Measurements from ENCODE around the gene MGMT.

MGMT gene

GRCh38 chr10:129546106-129546505 is 79.1 kb downstream of the MGMT start:
- DNase-seq = no peak

GRCh38 chr10:129547608-129548007 is 80.6 kb downstream of the MGMT start:
- no peak for DNase-seq

- DNase-seq = no peak
These were observed 81.6 kb downstream of the MGMT start for GRCh38 chr10:129548600-129548999.

GRCh38 chr10:129550076-129550475 is 83.0 kb downstream of the MGMT start:
- no peak for DNase-seq

- DNase-seq = no peak
These were observed 83.6 kb downstream of the MGMT start for GRCh38 chr10:129550658-129551057.

- DNase-seq = no peak
These were observed 85.1 kb downstream of the MGMT start for GRCh38 chr10:129552119-129552518.

- DNase-seq = no peak
These were observed 86.9 kb downstream of the MGMT start for GRCh38 chr10:129553928-129554327.

GRCh38 chr10:129556316-129556715 is 89.3 kb downstream of the MGMT start:
- no peak for DNase-seq

GRCh38 chr10:129560361-129560760 is 93.3 kb downstream of the MGMT start:
- no peak for DNase-seq

- no peak for DNase-seq
These were observed 95.4 kb downstream of the MGMT start for GRCh38 chr10:129562487-129562886.

- no peak for DNase-seq
These were observed 97.9 kb downstream of the MGMT start for GRCh38 chr10:129564923-129565322.

- DNase-seq = no peak
These were observed 101.7 kb downstream of the MGMT start for GRCh38 chr10:129568583-129569344.

GRCh38 chr10:129570185-129570584 is 103.1 kb downstream of the MGMT start:
- DNase-seq = no peak

GRCh38 chr10:129579228-129579627 is 112.2 kb downstream of the MGMT start:
- DNase-seq = no peak

GRCh38 chr10:129580010-129580409 is 113.0 kb downstream of the MGMT start:
- no peak for DNase-seq

- DNase-seq = no peak
These were observed 113.9 kb downstream of the MGMT start for GRCh38 chr10:129580901-129581300.

GRCh38 chr10:129581827-129582411 is 114.9 kb downstream of the MGMT start:
- DNase-seq = no peak

- no peak for DNase-seq
These were observed 116.8 kb downstream of the MGMT start for GRCh38 chr10:129583831-129584230.

GRCh38 chr10:129586898-129587443 is 119.9 kb downstream of the MGMT start:
- DNase-seq = no peak

- no peak for DNase-seq
These were observed 122.5 kb downstream of the MGMT start for GRCh38 chr10:129589546-129589945.

- DNase-seq = no peak
These were observed 126.9 kb downstream of the MGMT start for GRCh38 chr10:129593953-129594352.

- no peak for DNase-seq
These were observed 127.8 kb downstream of the MGMT start for GRCh38 chr10:129594811-129595210.

- no peak for DNase-seq
These were observed 131.4 kb downstream of the MGMT start for GRCh38 chr10:129598413-129598812.

- DNase-seq = no peak
These were observed 132.1 kb downstream of the MGMT start for GRCh38 chr10:129599160-129599559.

GRCh38 chr10:129601737-129602136 is 134.7 kb downstream of the MGMT start:
- DNase-seq = no peak
